DMS114 treated with DMSO at 0.1 percent for 48 hours (cell line): ENCODE measurements around the gene TEX10.

ENCODE experiments used
- DNase-seq: peaks from one replicate; lab custom pipeline; 2025; ENCODE audit not compliant: unreplicated experiment; lab: John Stamatoyannopoulos, UW

Gene TEX10

GRCh38 chr9:100285601-100286000, 67.1 kb downstream of the TEX10 start:
- DNase-seq = no peak

GRCh38 chr9:100285080-100285479, 67.7 kb downstream of the TEX10 start:
- no peak for DNase-seq

GRCh38 chr9:100284247-100284646, 68.5 kb downstream of the TEX10 start:
- no peak for DNase-seq

- no peak for DNase-seq
Observed at GRCh38 chr9:100282388-100282719, 70.4 kb downstream of the TEX10 start.

- DNase-seq = no peak
Observed at GRCh38 chr9:100281676-100282387, 70.9 kb downstream of the TEX10 start.

- no peak for DNase-seq
Observed at GRCh38 chr9:100281066-100281465, 71.7 kb downstream of the TEX10 start.

- no peak for DNase-seq
Observed at GRCh38 chr9:100277166-100277979, 75.4 kb downstream of the TEX10 start.

- no peak for DNase-seq
Observed at GRCh38 chr9:100269656-100270055, 83.1 kb downstream of the TEX10 start.

GRCh38 chr9:100268271-100268670, 84.5 kb downstream of the TEX10 start:
- no peak for DNase-seq

- no peak for DNase-seq
Observed at GRCh38 chr9:100267211-100267610, 85.5 kb downstream of the TEX10 start.
